CD4-positive, alpha-beta T cell treated with Interleukin-17A for 1 hour (primary cell): ENCODE results near the gene SEPTIN2.
"Not testable (repeated sequence)": the region's sequence is repeated elsewhere in the genome, so short reads cannot be mapped to it uniquely, and the experiment has no call there.

Experiments
- DNase-seq: peaks from one replicate; pipeline ENCODE4 v3.0.0-alpha.2; 2020

The SEPTIN2 gene

DNA sequence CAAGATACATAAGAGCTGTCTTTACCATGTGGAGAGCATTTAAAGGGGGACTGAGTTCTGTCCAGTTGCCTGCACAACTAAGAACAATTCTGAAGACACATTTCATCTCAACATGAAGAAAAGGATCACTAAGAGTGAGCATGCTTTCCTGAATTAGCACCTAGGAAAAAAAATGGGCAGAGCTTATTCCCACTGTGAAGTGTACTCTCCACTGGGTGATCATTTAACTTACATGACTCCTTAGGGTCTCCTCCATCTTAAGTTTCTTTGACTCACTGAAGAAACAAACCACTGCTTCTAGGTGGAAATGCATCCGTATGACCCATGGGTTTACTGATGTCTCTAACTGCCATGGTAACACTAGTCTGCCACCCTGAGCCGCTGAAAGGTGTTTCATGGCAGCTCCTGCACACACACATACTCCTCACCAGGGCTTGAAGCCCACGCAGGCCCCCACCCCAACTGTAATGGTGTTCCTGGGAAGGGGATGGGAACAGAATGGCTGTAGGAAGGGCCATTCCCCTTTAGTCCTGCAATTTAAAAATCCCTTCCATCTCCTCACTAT lies 27.3 kb upstream of the SEPTIN2 start:
- no peak for DNase-seq

DNA sequence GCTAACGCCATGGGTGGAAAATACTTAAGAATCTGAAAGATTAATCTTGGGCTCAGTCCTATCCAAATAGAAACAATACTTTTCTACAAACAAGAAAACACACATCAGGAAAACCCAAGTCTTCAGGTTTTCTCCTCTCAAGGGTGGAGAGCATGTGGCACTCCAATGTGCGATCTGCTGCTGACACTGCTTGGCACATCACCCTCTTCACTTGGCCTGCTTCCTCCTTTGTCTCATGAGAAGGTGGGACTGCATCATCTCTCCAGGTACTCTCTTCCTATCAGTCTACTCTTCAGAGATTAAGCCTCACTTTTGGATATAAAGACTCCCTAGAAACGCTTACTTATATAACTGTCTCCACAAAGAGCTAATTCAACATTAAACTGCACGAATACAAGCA lies 26.7 kb upstream of the SEPTIN2 start:
- DNase-seq, result no peak

DNA sequence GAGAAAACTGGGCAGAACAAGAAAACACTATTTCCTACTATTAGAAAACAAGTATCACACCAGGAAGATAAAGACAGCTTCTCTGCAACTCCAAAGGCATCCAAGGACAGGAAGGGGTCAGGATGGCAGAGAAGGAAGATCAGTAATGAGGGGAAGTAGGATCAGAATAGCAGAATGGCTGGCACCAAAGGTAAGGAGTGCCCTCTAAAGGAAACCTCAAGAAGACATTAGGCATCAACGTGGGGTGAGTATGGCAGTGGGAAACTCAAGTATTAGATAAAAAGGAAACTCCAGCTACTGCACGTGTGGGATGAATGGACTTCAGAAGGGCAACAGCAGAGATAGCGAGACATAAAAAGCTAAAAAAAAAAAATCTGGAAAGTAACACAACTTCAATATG lies 26.1 kb upstream of the SEPTIN2 start:
- no peak for DNase-seq

DNA sequence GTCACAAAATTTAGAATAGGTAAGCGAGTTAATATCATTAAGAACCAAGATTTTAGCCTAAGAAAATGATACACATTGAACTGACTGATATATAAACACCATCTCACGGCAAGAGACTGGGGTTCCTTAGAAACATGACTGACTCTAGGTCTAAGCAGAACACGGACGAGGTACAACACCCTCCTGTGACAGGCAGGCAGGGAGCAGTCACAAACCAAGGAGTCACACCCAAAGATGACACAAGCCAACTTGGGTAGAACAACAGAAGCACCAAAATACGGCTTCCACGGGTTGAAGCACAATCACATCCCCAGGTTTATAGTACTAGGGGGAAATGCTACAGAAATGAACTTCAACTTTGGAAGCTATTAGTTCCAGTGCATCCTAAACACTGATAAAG lies 24.6 kb upstream of the SEPTIN2 start:
- no peak for DNase-seq

DNA sequence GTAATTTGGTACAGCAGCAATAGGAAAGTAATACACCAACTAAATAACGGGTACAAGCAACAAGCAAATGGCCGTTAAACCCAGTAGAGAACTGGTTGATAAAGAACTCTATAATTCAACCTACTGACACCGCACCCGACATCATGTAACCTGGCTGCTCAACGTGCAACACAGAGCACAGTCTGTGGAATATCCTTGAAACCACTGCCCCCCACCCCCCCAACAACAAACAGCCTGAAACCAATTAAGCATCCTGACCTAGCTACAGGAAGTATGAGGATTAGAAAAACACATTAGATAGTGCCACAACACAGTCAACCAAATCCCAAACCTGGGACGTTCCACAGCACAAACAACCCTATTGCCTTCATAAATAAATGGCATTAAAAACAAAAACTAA lies 23.7 kb upstream of the SEPTIN2 start:
- no peak for DNase-seq

DNA sequence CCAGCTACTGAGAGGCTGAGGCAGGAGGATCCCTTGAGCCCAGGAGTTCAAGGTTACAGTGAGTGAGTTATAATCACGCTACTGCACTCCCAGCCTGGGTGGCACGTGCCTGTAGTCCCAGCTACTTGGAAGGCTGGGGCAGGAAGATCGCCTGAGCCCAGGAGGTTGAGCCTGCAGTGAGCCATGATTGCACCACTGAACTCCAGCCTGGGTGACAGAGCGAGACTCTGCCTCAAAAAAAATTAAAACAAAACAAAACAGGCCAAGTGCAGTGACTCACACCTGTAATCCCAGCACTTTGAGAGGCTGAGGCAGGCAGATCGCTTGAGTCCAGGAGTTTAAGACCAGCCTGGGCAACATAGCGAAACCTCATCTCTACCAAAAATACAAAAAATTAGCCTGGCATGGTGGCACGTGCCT lies 22.3 kb upstream of the SEPTIN2 start:
- not testable (repeated sequence) for DNase-seq

DNA sequence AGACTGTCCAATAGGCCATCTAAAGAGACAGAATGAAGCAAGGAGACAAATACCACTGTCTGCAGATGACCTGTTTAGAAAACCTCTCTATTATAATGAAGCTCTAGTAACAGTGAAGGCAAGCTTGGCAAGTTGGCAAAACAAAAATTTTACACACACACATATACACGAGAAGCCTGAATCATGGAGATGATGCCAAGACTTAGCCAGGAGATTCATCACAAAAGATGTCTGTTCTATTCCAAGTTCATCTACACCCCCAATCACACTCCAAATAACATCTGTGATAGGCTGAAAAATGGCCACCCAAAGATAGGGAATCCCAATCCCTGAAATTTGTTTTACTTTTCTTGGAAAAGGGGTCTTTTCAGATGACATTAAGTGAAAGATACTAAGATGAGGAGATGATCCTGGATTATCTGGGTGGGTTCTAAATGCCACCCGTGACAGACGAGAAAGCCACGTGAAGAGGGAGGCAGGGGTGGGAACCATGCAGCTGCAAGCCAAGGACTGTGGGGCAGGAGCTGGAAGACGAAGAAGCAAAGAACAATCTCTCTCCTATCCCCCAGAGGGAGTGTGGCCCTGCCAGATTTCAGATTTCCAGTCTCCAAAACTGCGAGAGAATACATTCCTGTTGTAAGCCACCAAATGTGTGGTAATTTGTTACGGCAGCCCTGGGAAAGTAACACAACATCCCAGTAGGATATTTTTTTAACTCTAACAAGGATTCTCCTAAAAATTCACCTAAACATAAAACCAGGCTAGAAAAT lies 20.2 kb upstream of the SEPTIN2 start:
- no peak for DNase-seq

DNA sequence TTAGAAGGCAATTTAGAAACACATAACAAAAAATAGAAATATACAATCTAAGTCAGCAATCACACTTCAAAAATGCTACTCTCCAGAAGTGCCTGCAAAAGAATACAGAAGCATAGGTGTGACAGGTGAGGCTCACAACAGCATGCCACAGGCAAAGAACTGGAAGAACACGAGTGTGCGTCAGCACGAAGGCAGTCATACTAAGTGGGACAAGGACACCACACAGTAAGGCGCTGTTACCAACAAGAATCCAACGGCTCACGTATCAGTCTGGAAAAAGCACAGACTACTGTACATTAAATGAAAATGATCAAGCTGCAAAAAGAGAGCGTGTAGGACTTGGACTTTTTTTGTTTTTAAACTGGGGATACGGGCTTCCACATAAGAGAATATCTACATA lies 19.0 kb upstream of the SEPTIN2 start:
- DNase-seq, result no peak

DNA sequence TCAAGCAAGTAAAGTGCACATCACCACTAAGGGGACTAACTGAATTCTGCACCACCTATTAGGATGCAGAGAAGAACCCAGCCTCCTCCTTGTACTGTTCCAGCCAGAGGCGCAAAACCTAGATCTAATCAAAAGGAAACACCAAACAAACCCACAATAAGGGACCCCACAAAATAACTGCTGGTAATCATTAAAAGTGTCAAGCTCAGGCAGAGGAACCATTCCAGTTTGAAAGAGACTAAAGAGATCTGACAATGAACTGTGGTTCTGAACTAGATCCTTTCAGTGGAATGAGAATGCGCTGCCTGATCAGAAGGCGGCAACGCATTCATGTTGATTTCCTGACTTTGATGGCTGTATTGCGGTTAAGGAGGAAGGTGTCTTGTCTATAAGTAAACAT lies 17.1 kb upstream of the SEPTIN2 start:
- peak; percentile 56 for DNase-seq

DNA sequence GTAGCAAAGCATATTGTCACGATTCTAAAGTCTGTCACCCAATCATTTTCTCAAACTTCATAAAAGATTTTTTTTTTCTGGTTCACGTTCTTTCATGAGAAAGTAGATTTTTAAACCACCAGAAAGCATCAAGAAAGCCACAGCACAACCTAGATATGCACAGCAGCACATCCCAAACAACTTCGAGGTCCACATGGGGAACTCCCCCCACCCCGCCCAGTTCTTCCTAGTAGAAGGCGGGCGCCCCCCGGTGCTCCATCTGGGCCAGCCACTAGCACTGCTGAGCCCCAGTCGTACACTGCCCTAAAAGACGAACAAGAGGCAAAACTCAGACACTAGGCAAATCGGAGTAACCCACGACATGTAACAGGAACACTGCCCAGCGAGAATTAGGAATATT lies 15.7 kb upstream of the SEPTIN2 start:
- DNase-seq, result peak; percentile 68

DNA sequence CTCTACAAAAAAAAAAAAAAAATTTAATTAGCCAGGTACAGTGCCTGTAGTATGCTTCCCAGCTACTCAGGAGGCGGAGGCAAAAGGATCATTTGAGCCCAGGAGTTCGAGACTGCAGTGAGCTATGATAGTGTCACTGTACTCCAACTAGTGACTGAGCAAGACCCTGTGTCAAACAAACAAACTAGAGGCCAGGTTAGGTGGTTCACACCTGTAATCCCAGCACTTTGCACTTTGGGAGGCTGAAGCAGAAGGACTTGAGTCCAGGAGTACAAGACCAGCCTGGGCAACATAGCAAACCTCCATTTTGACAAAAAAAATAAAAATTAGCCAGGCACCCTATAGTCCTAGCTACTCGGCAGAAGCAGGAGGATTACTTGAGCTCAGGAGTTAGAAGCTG lies 13.6 kb upstream of the SEPTIN2 start:
- no peak for DNase-seq

DNA sequence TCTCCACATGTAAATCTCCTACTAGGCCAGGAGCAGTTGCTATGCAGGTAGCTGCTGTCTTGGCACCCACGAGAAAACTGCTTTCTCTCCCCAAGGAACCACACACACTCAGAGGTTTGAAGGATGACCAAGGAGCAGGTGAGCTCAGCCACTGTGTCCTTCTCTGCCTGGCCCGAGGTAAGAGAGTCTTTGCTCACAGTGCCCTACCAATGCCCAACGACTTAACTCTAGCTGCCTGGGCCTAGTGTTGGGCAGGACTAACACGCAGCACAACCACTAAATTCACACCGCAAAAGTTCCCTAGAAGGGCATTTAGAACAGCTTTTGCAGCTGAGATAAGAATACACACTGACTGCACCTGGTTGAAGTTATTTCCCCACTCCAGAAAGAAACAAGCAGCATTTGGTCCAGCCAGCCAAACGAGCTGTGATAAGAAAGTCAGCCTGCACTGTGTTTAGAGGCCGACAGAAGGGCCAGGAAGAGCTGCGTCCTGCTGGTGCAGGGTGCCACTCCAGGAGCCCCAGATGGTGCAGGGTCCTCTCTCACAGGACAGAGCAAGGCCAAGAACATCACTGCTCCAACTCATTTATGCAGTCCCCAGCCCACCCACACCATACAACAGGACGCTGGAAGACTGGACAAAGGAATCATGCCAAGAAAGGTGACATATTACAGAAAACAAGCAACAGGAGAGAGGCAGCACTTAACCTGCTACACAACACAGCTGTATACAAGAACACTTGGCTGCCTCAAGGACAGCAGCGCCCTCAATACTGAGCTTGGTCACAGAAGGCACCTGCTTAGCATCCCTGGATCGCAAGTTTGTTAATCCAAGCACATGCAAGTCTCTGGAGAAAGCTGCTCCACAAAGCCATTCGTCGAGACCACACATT lies 12.7 kb upstream of the SEPTIN2 start:
- no peak for DNase-seq

DNA sequence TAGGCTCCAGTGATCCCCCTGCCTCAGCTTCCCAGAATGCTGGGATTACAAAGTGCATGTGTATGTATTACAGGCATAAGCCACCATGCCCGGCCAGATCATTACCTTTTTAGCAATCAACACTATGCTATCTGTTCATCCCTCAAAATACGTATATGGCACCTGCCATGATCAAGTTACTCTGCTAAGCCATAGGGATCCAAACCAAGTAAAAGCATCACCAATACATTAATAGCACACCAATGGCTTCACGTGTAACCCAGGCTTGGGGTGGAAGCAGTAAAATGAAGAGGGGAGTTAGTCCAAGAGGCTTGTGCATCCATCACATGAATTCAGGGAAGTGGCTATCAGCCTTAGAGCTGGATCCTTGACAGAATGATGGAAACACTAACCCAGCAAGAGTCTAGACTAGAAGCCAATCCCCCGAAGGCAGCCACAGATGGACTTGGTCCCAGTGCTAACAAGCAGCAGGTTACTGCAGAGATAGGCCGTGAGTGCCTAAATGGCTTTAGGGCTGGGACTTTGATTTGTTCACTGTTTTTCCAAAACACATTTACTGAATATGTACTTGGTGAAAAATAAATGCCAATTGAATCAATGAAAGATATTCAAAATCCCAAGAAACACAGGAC lies 11.6 kb upstream of the SEPTIN2 start:
- no peak for DNase-seq

DNA sequence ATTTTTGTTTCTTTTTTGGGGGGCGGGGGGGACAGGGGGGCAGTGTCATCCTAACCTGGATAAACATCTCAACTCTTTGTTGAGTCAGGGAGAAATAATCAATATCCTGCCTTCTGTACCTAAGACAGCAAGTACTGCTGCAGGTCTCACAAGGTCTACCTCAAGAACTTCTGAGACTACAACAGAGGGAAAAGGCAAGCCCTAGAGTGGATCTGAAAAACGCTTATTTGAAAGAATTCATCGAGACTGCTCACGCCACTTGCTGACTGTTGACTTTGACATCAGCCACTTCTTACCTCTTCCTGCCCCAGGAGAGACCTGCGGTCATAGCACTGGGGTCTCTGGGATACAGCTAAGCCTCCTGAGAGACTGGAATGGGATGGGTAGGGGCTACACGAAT lies 8.7 kb upstream of the SEPTIN2 start:
- DNase-seq, result no peak

DNA sequence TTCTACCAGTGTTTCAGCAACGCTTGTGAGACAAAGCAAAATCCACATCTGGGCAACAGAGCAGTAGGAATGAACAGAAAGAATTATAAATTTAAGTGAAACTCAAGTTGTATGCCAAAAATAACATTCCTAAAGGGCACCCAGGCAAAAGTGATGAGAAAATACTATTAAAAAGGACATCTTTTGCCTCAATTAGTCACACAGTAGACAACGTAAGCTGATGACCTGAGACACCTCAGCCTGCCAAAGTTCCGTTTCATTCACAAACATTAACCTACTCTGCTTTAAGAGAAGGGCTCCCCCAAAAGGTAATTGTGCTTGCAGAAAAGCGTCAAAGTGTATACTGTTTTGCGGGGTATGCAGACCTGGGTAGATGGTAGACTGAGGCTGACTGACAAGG lies 7.5 kb upstream of the SEPTIN2 start:
- DNase-seq, result no peak

DNA sequence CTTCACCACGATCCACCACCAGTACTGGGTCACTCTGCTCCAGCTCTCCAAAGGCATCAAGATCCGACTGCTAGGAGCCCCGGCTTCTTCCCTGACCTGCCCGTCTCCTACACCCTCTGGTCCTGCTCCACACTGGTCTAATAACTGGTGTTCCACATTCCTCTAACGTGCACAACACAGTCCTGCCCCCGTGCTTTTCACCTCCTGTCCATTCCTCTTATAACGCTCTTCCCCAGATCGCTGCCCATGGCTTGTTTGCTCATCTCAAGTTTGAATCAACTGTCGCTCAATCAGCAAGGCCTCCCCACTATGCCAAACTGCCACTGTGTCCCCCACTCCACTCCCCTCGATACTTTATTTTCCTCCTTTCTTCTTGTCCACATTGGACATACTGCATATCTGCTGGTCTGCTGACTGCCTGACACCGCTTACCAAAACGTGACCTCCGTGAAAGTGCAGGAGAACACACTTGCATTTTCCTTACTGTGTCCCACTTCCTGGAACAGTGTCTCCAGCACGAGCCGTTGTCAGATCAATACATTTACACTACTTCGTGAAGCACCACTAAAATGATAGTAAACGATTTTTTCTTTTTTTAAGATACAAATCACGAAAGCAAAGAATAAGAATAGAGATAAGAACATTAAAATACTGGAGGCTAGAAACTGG lies 6.8 kb upstream of the SEPTIN2 start:
- no peak for DNase-seq

DNA sequence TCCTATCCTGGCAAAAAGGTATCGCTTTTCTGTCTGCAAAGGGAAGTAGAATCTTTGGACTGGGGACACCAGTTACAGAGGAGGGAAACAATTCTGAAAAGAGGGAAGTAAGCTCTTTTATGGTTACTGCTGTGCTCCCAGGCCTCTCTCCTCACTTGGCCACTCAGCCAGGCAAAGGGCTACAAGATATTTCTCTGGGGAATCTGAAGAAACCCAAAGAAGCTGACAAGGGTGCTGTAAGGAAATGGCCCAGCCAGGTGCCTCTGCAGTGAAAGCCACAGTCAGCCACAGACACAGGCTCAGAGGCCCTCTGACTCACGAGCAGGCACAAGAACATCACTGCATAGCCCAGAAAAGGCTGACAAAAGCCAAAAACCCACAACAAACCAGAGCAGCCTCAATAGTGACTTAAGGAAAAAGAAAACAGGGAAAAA lies 6.0 kb upstream of the SEPTIN2 start:
- peak; percentile 73 for DNase-seq

DNA sequence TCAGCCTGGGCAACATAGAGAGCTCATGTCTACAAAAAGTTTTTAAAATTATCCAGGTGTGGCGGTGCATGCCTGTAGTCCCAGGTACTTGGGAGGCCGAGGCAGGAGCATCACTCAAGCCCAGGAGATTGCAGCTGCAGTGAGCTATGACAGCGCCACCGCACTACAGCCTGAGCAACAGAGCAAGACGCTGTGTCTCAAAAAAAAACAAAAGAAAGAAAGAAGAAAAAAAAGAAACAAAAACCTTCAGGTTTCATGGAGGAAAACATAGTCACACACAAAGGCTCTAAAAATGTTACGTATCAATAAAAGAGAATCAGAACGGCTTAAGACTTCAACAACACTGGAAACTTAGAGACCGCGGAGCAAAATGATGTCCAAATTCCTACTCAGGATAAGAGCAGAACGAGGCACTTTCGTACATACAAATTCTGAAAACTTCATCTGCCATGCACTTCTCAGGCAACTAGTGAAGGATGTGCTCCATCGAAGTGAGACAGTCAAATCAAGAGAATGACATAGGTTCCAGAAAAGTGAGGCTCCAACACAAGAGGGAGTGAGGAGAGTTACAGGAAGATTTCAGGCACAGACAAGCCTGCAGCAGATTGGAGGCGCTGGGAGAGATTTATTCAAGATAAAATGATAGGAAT lies 4.7 kb upstream of the SEPTIN2 start:
- no peak for DNase-seq

DNA sequence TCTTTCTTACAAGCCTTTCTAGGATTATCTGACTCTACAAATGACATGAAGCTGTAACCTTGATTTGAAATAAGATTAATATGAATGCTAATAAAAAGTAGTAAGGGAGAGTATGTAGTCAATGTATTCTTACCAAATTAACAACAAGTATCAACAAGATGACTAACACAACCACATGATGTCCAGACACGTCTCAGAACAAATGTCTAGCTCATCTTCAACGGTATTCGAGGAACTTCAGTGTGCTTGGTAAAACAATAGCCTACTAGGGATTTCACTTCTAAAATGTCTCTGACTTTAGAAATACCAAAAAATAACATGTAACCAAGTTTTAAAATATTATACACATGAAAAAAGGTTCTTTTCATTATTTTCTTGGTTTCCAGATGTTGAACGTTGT lies 3.6 kb upstream of the SEPTIN2 start:
- DNase-seq, result no peak

DNA sequence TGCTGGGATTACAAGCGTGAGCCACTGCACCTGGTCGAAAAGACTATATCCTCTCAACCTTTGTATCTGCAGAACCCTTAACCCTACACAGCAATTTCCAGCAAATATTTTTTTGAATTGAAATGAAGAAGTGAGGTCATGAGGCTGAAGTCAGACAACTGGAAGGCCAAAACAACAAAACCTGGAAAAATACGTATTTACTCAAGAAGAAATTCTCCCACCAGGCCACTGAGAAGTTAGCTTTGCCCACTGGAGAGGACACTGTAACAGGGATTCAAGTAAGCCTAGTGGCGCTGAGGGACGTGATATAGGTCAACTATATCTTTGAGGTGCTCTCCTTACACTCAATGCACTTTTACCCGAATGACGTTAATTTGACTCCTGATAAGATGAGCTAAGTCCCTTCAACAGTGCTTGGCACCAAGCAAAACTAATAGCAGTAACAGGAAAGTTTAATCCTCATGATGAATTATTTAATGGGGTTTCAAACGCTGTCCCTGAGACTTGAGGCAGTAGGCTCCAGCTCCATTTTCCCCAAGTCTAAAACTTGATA lies 2.1 kb upstream of the SEPTIN2 start:
- DNase-seq, result no peak

DNA sequence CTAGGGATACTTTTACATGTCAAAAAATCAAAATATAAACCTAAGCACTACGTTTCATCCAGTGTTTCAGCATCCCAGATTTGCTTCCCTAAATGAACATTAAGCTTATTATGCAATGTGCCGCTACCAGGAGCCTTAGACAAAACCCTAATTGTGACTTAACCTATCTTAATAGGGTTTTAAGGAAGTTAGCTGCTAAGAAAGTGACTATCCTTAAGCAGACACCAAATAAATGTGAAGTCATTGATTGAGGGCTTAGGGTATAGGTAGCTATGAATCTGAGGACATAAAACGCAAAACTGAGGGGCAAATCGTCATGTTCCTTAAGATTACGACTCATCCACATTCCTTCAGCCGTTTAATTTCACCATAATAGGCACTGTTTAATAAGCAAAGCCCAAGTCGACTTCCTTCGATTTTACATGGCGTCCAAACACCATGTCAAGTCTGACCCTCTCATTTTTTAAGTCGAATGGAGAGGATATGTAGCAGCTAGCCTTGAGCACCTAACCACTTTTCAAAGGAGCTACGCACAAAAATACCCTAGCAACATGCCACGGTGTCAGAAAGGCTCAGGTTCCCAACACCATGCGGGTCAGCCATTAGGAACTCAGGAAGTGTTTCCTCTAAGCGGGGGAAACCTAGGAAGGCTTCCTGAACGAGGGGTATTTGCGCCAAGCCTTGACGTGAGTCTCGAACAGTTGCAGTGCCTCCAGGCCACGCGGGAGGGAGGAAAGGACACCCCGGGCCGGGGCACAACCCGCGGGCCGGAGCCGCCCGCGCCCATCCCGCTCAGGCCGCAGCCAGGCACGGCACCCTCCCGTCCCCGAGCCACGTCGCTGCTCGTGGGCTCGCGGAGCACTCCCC lies 1.3 kb upstream of the SEPTIN2 start:
- DNase-seq, result no peak
